ENCODE data around the gene SEMA3F. TPM values are rescaled to one million over a fixed set of nuclear protein-coding genes. Genes with fewer than 3 reads are reported as not detected.

Gene SEMA3F
- total RNA-seq, 1 donor from 2014 or later: 23.3 TPM

DNA sequence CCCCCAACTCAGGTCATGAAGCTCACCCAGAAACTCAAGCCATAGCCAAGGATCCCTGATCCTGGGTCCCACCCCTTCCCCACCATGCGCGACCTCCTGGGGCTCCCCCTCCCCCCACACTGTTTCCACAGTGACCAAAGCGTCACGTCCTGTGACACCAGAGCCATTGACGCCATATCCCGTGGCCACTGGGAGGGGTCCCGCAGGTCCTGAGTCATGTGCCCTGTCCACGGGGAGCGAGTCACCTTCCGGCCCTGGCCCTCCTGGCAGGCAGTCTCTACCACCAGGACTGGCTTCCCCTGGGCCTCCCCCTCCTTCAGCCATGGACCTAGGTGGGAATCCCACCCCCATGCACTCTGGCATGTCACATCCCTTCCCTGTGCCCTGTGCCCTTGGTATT lies 15.6 kb downstream of the SEMA3F start:
- DNase-seq: no peak

DNA sequence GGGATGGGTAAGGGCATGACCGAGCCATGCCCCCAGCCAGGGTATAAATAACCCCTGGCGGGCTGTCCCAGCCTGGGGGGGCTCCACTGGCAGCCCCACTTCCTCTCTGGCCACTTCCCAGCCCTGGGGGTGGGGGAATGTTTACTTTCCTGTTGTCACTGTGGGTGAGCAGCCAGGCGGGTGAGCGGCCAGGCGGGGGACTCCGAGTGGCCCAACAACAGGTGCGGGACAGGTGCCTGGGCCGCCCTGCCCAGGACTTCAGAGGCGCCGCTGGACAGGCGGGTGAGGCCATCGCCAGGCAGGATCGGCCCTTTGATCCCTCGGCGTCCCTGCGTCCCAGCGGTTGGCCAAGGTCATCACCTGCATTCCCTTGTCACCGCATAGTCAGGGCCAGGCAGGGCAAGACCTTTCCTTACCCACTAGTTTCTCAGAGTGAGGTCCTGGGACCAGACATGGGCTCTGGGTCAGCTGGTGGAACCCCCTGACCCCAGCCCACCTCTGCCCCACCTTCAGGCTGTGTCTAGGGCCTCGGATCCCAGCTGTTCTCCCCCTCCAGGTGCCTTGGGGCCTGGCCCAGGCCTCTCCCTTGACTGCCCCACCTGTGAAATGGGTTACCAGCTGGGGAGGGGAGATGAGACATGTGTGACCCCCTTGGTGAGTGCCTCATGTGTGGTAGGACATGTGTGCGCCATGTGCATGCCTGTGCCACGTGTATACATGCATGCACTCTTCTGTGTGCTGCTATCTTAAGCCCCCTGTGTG lies 16.6 kb downstream of the SEMA3F start:
- DNase-seq: no peak

DNA sequence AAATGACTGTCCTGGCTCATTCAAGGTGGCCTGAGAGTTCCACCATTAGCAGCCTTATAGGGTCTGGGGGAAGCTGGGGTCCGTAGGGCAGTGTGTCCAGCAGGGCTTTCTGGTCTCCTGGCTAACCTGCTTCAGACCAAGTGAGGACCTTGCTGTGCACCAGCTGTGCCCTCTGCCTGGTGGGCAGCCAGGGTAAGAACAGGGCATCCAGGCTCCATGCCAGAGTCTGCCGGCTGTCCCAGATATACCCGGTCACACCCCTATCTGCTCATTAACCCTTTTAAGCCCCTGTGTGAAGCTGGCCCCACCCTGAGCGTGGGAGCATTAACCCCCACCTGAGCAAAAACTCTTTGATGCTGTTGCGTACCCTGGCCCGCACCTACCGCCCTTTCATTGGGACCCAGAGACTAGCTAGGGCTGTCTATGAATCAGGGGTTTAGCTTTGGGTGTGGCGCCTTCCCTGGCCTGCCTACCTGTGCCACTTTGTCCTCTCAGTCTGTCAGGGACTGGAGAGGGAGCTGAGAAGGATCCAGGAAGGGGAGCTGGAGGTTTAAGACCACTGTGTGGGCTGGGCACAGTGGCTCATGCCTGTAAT lies 17.6 kb downstream of the SEMA3F start:
- no peak for DNase-seq

DNA sequence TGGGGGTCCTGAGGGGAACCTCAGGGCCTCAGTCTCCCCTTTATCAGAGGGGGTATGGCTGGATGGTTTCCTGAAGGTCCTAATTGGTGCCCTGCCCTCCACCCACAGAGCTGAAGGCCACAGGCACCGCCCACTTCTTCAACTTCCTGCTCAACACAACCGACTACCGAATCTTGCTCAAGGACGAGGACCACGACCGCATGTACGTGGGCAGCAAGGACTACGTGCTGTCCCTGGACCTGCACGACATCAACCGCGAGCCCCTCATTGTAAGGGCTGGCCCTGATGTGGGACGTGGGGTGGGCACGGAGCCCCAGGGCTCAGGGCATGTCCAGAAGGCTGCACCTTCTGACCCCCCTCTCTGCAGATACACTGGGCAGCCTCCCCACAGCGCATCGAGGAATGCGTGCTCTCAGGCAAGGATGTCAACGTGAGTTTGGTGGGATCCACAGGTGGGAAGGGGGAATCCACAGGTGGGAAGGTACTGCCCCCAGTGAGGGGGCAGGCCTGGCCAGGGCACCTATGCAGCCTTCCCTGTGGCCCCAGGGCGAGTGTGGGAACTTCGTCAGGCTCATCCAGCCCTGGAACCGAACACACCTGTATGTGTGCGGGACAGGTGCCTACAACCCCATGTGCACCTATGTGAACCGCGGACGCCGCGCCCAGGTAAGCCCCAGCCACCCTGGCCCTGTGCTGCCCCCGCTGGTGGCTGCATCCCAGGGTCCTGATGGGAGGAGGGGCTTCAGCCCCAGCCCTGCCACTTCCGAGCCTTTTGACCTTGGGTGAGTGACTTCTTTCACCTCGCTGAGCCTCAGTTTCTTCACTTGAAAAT lies 18.8 kb downstream of the SEMA3F start:
- DNase-seq: no peak

GRCh38 chr3:50174517-50174895 lies 19.4 kb downstream of the SEMA3F start:
- DNase-seq: no peak

DNA sequence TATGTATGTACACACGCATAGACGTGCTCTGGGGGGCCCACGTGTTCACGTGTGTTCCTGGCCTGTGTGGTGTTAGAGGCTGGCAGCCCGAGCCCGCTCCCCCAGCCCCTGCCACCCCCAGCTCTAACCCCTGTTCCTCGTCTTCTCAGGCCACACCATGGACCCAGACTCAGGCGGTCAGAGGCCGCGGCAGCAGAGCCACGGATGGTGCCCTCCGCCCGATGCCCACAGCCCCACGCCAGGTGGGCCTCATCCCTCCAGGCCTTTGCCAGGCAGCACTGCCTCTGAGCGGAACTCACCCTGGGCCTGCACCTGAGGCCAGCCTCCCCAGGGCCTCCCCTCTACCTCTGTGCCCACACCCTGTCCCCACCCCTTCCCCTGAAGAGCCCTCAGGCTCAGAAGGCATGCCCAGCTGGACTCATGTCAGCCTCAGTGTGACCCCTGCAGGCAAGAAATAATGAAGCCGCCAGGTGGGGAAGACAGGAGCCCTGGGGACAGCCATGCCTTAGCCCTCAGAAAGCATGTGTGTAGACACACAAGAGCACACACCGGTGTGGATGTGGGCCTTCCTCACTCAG lies 19.9 kb downstream of the SEMA3F start:
- no peak for DNase-seq

DNA sequence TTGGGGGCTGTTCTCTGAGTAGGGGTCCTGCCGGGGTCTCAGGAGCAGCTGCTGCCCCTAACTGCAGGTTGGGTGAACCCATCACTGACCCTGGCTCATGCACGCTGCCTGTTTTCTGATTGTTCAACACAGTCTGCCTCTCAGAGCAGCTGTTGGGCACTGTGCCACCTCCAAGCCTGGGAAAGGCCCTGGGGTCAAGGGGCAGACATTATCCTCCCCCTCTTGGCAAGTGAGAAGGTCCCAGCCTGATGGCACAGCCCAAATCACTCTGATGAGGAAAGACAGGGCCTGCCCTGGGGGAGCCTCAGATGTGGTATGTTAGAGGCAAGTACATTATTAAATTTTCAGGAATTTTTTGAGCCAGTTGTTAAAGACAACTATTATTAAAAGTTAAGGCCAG lies 22.2 kb downstream of the SEMA3F start:
- DNase-seq: no peak

GRCh38 chr3:50179710-50180109 lies 24.6 kb downstream of the SEMA3F start:
- DNase-seq: no peak

GRCh38 chr3:50181985-50182384 lies 26.9 kb downstream of the SEMA3F start:
- DNase-seq: no peak

- no peak for DNase-seq
Observed at GRCh38 chr3:50182533-50183099, 27.5 kb downstream of the SEMA3F start.

DNA sequence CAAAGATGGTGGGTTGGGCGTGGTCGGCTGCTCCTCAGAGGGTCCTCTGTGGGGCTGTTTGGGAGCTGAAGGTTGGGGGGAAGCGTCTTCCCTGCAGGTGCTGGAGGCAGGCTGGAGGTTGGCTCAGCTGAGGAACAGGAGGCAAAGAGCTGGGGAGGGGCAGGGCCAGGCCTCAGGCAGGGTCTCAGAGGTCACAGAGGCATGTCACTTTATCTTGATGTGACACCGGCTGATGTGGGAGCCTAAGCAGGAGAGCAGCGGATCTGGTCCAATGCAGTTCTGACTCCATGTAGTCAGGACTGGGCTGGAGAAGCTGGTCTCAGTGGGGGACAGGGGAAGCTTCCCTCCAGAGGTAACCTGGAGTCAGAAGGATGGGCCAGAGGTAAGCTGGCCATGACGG lies 28.6 kb downstream of the SEMA3F start:
- no peak for DNase-seq

- DNase-seq: no peak
Observed at GRCh38 chr3:50184242-50184978, 29.3 kb downstream of the SEMA3F start.

GRCh38 chr3:50185230-50185629 lies 30.1 kb downstream of the SEMA3F start:
- no peak for DNase-seq

DNA sequence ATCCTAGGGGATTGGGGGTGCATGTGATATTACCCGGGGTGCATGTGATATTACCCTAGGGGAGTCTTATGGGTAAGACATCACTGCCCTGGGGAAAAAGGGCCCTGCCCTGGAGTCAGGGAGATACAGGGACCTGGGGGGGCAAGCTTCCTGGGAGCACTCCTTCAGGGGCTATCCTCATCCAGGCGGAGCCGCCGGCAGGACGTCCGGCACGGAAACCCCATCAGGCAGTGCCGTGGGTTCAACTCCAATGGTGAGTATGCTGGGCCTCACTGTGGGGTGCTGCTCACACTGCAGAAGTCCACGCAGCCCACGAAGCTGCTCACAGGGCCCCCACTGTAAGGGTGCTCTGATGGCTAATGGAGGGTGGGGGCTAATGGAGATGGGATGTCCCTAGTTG lies 31.0 kb downstream of the SEMA3F start:
- no peak for DNase-seq

- no peak for DNase-seq
Observed at GRCh38 chr3:50187750-50188149, 32.6 kb downstream of the SEMA3F start.

GRCh38 chr3:50189274-50189673 lies 34.1 kb downstream of the SEMA3F start:
- DNase-seq: peak; percentile 67

DNA sequence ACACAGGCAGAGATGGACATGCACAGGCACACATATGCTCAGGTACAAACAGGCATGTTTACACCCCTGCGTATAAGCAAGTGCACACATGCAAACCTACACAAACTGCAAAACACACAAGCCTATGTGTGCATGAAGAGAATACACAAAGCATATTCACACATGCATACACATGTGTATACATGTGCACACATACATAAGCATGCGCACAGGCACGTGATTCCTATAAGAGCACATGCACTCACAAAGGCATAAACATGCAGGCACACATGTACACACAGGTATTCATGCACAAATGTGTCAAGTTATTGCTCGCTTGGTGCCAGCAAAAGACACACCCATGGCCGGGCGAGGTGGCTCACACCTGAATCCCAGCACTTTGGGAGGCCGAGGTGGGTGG lies 34.9 kb downstream of the SEMA3F start:
- no peak for DNase-seq

GRCh38 chr3:50190936-50191660 lies 36.0 kb downstream of the SEMA3F start, which contains the start of gene GNAT1:
Gene GNAT1, plus strand, starts transcription at chr3:50191610. Its CDS starts 116 bp downstream, at chr3:50191726.
- peak; percentile 6 for DNase-seq

DNA sequence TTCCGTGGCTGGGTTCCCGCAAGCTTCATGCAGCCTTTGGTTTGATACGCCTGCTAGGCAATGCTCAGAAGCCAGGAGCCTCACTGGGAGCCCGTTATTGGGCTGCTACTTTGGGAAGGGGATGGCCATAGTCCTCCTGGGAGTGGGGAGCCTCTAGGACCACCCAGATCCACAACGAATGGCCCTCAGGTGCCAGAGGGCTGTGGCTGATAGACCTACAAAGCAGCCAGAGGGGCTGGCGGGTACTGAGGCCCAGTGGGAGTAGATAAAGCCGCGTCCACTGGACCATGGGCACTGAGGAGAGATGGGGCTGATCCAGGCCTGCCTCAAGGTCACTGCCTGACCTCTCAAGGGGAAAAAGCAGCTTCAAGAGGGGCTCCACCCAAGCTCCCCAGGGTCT lies 37.0 kb downstream of the SEMA3F start:
- no peak for DNase-seq

GRCh38 chr3:50192689-50193141 lies 37.6 kb downstream of the SEMA3F start:
- peak; percentile 55 for DNase-seq

DNA sequence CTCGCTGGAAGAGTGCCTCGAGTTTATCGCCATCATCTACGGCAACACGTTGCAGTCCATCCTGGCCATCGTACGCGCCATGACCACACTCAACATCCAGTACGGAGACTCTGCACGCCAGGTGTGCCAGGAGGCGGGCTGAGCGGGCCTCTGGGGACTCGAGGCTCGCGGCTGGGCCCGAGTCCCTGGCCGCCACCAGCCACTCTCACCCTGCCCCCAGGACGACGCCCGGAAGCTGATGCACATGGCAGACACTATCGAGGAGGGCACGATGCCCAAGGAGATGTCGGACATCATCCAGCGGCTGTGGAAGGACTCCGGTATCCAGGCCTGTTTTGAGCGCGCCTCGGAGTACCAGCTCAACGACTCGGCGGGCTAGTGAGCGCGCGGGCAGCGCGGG lies 38.2 kb downstream of the SEMA3F start:
- no peak for DNase-seq
